Measurements from ENCODE around the gene VAMP8.

- TF ChIP-seq CTCF (IDR thresholded peaks at IDR 0.05; ENCODE audit: low read depth, low read length, missing input control), result no peak
- TF ChIP-seq FOXA2 (IDR thresholded peaks at IDR 0.05), result no peak
- no peak for TF ChIP-seq GABPA (IDR thresholded peaks at IDR 0.05 in 1 of 2, conservative IDR thresholded peaks at IDR 0.05 in 1 of 2)
- TF ChIP-seq REST (IDR thresholded peaks at IDR 0.05), result no peak
- TF ChIP-seq SP1 (IDR thresholded peaks at IDR 0.05), result no peak
- TF ChIP-seq JUND (IDR thresholded peaks at IDR 0.05), result no peak
These were observed 31.6 kb upstream of the VAMP8 start for GRCh38 chr2:85545780-85546240.
